ENCODE measurements around the gene INPP5E.

The INPP5E gene

DNA sequence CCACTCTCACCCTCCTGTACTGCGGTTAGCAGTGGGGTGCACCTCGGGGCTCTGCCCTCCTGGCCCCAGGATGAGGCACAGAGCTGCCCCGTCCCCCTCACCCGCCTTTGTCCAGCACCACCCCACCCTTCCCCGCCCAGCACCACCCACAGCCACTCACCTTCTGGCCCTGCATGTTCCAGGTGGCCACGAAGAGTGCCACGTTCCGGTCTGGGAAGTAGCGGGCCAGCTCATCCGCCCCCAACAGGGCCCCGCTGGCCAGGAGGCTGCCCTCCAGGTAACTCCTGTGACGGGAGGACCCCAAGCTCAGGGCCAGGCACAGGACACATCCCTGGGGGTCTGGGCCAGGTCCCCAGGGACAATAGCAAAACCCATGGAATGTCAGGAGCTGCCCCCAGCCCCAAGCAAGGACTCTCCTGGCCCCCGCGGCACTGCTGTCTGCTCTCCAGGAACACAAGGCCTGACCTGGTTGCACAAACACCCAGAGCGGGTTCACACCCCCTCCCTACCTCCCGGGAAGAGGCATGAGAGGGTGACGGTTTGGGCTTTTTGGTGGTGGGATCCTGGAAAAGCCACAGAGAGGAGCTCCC is 5.0 kb downstream of the INPP5E start:
- Mint-ChIP-seq H3K9me3 (no peaks in the 10 kb centered on the region), H3K27me3 (ENCODE audit: low read depth, poor library complexity) (no peaks in the 10 kb centered on the region), H3K4me3 (no peak overlapping the region), H3K27ac (no peak overlapping the region), H3K36me3 (ENCODE audit: low read depth) (peaks cover 14% of the 10 kb centered on the region), H3K4me1 (peaks cover 29% of the 10 kb centered on the region)
- TF ChIP-seq, protein P1, sequence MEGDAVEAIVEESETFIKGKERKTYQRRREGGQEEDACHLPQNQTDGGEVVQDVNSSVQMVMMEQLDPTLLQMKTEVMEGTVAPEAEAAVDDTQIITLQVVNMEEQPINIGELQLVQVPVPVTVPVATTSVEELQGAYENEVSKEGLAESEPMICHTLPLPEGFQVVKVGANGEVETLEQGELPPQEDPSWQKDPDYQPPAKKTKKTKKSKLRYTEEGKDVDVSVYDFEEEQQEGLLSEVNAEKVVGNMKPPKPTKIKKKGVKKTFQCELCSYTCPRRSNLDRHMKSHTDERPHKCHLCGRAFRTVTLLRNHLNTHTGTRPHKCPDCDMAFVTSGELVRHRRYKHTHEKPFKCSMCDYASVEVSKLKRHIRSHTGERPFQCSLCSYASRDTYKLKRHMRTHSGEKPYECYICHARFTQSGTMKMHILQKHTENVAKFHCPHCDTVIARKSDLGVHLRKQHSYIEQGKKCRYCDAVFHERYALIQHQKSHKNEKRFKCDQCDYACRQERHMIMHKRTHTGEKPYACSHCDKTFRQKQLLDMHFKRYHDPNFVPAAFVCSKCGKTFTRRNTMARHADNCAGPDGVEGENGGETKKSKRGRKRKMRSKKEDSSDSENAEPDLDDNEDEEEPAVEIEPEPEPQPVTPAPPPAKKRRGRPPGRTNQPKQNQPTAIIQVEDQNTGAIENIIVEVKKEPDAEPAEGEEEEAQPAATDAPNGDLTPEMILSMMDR (IDR thresholded peaks at IDR 0.05): no peak
- no peak for DNase-seq

DNA sequence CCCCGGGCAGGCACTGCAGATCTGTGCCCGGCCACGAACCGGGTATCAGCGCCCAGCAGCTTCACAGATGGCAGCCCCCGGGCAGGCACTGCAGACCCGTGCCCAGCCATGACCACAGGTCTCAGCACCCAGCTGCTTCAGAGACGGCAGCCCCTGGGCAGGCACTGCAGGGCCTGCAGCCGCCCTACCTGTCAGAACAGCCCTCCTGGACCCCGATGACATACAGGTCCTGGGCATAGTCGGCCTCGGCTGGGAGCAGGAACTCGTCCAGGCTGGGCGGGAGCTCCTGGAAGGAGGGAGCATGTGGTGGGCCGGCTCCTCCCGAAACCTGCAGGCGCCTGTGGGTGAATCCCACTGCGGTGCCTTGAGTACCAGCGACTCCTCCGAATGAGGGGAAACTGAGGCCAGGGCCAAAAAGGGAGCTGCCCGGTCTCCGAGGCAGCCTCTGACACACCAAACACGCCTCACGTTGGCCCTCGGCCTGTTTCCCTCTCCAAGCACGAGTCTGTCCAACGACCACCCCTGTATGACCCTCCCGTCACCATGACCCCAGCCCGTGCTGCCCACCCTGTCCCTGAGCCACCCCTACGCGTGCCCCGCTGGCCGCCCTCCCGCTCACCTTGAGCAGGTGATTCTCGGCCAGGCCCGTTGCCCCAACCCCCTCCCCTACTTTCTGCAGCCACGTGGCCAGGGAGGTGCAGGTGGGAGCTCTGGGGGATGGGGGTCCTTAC is 5.6 kb downstream of the INPP5E start:
- H3K36me3 Mint-ChIP-seq (ENCODE audit: low read depth): peaks cover 14% of the 10 kb centered on the region
- DNase-seq: no peak
- H3K27me3 Mint-ChIP-seq (ENCODE audit: low read depth, poor library complexity): no peaks in the 10 kb centered on the region
- no peaks in the 10 kb centered on the region for H3K9me3 Mint-ChIP-seq
- peaks cover 29% of the 10 kb centered on the region for H3K4me1 Mint-ChIP-seq
- no peak overlapping the region for H3K4me3 Mint-ChIP-seq
- H3K27ac Mint-ChIP-seq: no peak overlapping the region
- TF ChIP-seq, protein P1 (IDR thresholded peaks at IDR 0.05): no peak

DNA sequence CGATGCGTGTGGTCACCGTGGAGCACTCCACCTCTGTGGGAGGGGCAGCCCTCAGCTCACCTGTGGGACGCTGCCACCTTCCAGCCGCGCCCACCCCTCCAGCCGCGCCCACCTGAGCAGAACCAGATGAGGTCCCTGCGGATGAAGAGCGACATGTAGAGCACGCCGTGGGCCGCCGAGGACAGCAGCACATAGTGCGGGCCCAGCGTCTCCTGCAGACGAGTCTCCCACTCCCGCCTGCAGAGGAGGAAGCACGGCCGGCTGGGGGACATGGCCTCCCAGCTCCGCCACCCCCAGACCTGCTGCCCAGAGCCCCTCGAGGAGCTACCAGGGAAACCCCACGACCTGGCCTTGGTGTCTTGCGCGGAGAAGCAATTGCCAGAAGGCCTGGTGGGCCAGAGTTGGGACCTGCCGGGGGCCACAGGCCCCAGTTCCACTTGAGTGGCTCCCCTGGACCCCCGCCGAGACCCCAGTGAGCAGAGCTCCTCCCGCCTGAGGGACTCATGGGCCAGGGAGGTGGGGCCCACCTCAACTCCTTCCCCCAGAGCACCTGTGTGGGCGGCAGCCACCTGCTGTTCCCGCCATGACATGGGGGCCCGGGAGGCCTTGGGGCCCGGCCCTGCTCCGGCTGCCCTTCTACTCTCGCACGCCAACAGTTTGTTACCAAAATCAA is 6.5 kb downstream of the INPP5E start:
- Mint-ChIP-seq H3K36me3 (ENCODE audit: low read depth) (peaks cover 19% of the 10 kb centered on the region), H3K4me3 (no peak overlapping the region), H3K9me3 (no peaks in the 10 kb centered on the region), H3K27me3 (ENCODE audit: low read depth, poor library complexity) (no peaks in the 10 kb centered on the region), H3K27ac (no peak overlapping the region), H3K4me1 (peaks cover 26% of the 10 kb centered on the region)
- DNase-seq: no peak
- TF ChIP-seq, protein P1 (IDR thresholded peaks at IDR 0.05): no peak

DNA sequence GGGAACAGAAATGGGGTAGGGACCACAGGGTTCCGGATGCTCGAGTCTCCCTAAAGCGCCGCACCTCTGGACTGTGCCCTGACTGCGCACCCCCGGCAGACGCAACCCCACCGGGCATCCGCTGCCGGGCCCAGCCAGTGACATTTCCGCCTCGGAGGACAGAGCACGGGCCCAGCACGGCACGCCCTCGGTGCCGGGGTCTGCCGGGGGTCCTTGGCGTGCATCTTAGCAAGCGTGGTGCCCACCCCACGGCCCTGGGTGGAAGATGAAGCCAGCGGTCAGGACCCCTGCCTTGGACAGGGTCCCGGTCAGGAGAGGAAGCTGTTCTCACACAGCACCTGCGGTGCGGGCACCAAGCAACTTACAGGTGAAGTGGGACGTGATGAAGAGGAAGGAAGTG is 7.1 kb downstream of the INPP5E start:
- Mint-ChIP-seq H3K9me3 (no peaks in the 10 kb centered on the region), H3K36me3 (ENCODE audit: low read depth) (peaks cover 19% of the 10 kb centered on the region), H3K27ac (no peak overlapping the region), H3K4me1 (peaks cover 20% of the 10 kb centered on the region), H3K4me3 (no peak overlapping the region), H3K27me3 (ENCODE audit: low read depth, poor library complexity) (no peaks in the 10 kb centered on the region)
- TF ChIP-seq, protein P1 (IDR thresholded peaks at IDR 0.05): no peak
- no peak for DNase-seq

DNA sequence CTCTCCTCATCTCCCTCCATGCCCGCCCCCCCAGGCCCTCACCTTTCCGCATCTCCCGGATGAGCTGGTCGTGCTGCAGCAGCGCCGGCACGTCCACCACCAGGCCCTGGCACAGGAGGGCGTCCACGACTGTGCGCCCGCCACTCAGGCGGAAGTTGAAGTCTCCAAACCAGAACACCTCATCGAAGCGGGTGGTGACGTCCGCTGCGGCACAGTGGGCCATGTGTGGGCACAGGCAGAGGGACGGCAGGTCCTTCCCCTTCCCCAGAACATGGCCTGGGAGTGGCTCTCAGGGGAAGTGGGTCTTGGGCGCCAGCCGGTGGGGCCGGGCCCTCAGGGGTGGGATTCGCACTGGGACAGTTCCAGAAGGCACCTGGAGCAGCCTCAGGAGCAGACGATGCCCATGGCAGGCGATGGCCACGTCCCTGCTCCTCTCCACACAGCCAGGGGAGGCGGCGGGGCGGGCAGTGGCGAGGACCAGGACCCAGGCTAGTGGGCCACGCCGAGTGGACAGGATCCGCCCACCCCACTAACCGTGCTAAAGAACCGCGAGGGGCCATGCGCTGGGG is 7.8 kb downstream of the INPP5E start:
- Mint-ChIP-seq H3K4me1 (peaks cover 13% of the 10 kb centered on the region), H3K36me3 (ENCODE audit: low read depth) (peaks cover 21% of the 10 kb centered on the region), H3K4me3 (no peak overlapping the region)

More for the DNA sequence above, 7.8 kb downstream of the INPP5E start:
- Mint-ChIP-seq H3K27ac (no peak overlapping the region), H3K9me3 (no peaks in the 10 kb centered on the region), H3K27me3 (ENCODE audit: low read depth, poor library complexity) (peaks cover under 1% of the 10 kb centered on the region)
- DNase-seq: no peak
- TF ChIP-seq, protein P1 (IDR thresholded peaks at IDR 0.05): no peak

Measured in nephron progenitor cell (in vitro differentiated cells).